DOHH2 (cell line): ENCODE results near the gene CASP7.

Experiments used
- H3F3A ChIP-seq: fragments of 200-600 bp; sonication (generic), shearing (Covaris generic); 2 replicates; pipeline ENCODE4 v1.6.0; 2016; ENCODE audit warnings: antibody characterized with exemption, mild to moderate bottlenecking; ENCODE audit not compliant: control insufficient read depth, insufficient read depth
- H3K27ac ChIP-seq: fragments of 200-600 bp; sonication (generic); 2 replicates; pipeline ENCODE4 v1.5.1; 2014; ENCODE audit warnings: low read depth, mild to moderate bottlenecking, low read length, moderate library complexity
- H3K27me3 ChIP-seq: fragments of 200-600 bp; sonication (generic); 2 replicates; pipeline ENCODE4 v1.6.1; 2014; ENCODE audit warnings: mild to moderate bottlenecking, low read length, mixed read lengths; ENCODE audit not compliant: control insufficient read depth
- H3K36me3 ChIP-seq: fragments of 200-600 bp; sonication (generic); 2 replicates; pipeline ENCODE4 v1.6.1; 2014; ENCODE audit warnings: mild to moderate bottlenecking, low read length, moderate library complexity, mixed read lengths; ENCODE audit not compliant: control insufficient read depth
- H3K4me1 ChIP-seq: fragments of 200-600 bp; sonication (generic); 2 replicates; pipeline ENCODE4 v1.6.1; 2014; ENCODE audit warnings: mild to moderate bottlenecking, low read length, mixed read lengths; ENCODE audit not compliant: control insufficient read depth
- H3K4me2 ChIP-seq: fragments of 200-600 bp; sonication (generic); 2 replicates; pipeline ENCODE4 v1.6.0; 2014; ENCODE audit warnings: mild to moderate bottlenecking, low read length, moderate library complexity
- H3K4me3 ChIP-seq: fragments of 200-600 bp; sonication (generic); 2 replicates; pipeline ENCODE4 v1.5.1; 2014; ENCODE audit warnings: mild to moderate bottlenecking, low read length, mixed read lengths
- H3K79me2 ChIP-seq: fragments of 200-600 bp; sonication (generic); 2 replicates; pipeline ENCODE4 v1.6.1; 2014; ENCODE audit warnings: mild to moderate bottlenecking, low read length, mixed read lengths; ENCODE audit not compliant: control insufficient read depth
- H3K9me2 ChIP-seq: fragments of 200-600 bp; sonication (generic); replicated peaks from 2 replicates; pipeline ENCODE4 v1.6.1; 2014; ENCODE audit warnings: mild to moderate bottlenecking, low read length, mixed read lengths; ENCODE audit not compliant: control insufficient read depth
- H3K9me3 ChIP-seq: fragments of 200-600 bp; sonication (generic); 2 replicates; pipeline ENCODE4 v1.6.1; 2014; ENCODE audit warnings: antibody characterized with exemption, low read length, mixed read lengths; ENCODE audit not compliant: control insufficient read depth, insufficient read depth
- H4K20me1 ChIP-seq: fragments of 200-600 bp; sonication (generic); 2 replicates; pipeline ENCODE4 v1.6.0; 2014; ENCODE audit warnings: low read depth, mild to moderate bottlenecking, antibody characterized with exemption, low read length, moderate library complexity; ENCODE audit not compliant: control insufficient read depth, insufficient read depth
- CTCF ChIP-seq: fragments of 200-600 bp; sonication (generic); IDR thresholded peaks from one replicate; pipeline ENCODE4 v1.5.1; 2014; ENCODE audit warnings: antibody characterized with exemption, mild to moderate bottlenecking, low read depth, low read length; ENCODE audit not compliant: poor library complexity, severe bottlenecking
- EZH2phosphoT487 ChIP-seq: fragments of 200-600 bp; sonication (generic); IDR thresholded peaks from 2 replicates; pipeline ENCODE4 v1.6.1; 2017; ENCODE audit warnings: borderline replicate concordance, mild to moderate bottlenecking, antibody characterized with exemption, low read length, moderate library complexity, mixed read lengths

The CASP7 gene

GRCh38 chr10:113648478-113648877, 31.2 kb upstream of the CASP7 start:
- Histone ChIP-seq H3K36me3 (no peaks in the 10 kb centered on the region), H3K9me3 (no peaks in the 10 kb centered on the region), H3K27ac (no peak overlapping the region), H3K4me3 (no peak overlapping the region), H3F3A (no peaks in the 10 kb centered on the region), H3K9me2 (no peaks in the 10 kb centered on the region), H3K79me2 (no peaks in the 10 kb centered on the region), H3K27me3 (no peaks in the 10 kb centered on the region), H3K4me2 (no peak overlapping the region), H3K4me1 (no peaks in the 10 kb centered on the region), H4K20me1 (no peaks in the 10 kb centered on the region)
- TF ChIP-seq CTCF: no peak
- TF ChIP-seq EZH2phosphoT487: no peak

- no peaks in the 10 kb centered on the region; the same call in 1 of the 2 replicates for H3K27me3 ChIP-seq
- H3K9me3 ChIP-seq: no peaks in the 10 kb centered on the region
- H3K9me2 ChIP-seq: no peaks in the 10 kb centered on the region
- H3K4me1 ChIP-seq: no peaks in the 10 kb centered on the region
- H3K27ac ChIP-seq: no peak overlapping the region
- no peak overlapping the region for H3K4me2 ChIP-seq
- no peaks in the 10 kb centered on the region for H3F3A ChIP-seq
- TF ChIP-seq EZH2phosphoT487 (no peak), CTCF (no peak)
- no peak overlapping the region for H3K4me3 ChIP-seq
- no peaks in the 10 kb centered on the region for H3K79me2 ChIP-seq
- H4K20me1 ChIP-seq: no peaks in the 10 kb centered on the region
- no peaks in the 10 kb centered on the region for H3K36me3 ChIP-seq
Observed at GRCh38 chr10:113650172-113650571, 29.5 kb upstream of the CASP7 start.

- Histone ChIP-seq H3K36me3 (no peaks in the 10 kb centered on the region), H3K4me2 (no peak overlapping the region), H3K4me3 (no peak overlapping the region), H4K20me1 (no peaks in the 10 kb centered on the region), H3K4me1 (no peaks in the 10 kb centered on the region), H3K27me3 (no peaks in the 10 kb centered on the region; the same call in 1 of the 2 replicates), H3K79me2 (no peaks in the 10 kb centered on the region), H3F3A (no peaks in the 10 kb centered on the region), H3K9me2 (no peaks in the 10 kb centered on the region), H3K27ac (no peak overlapping the region), H3K9me3 (no peaks in the 10 kb centered on the region)
- TF ChIP-seq CTCF: no peak
- no peak for TF ChIP-seq EZH2phosphoT487
Observed at GRCh38 chr10:113651021-113651420, 28.7 kb upstream of the CASP7 start.
